ENCODE results near the gene MAP2K5. TPM values are rescaled to one million over a fixed set of nuclear protein-coding genes. Genes with fewer than 3 reads are reported as not detected.

Gene MAP2K5
- total RNA-seq, 1 donor = 7.3 TPM

- Histone ChIP-seq H3K9me3 (ENCODE audit: low read depth, low read length) (no peaks in the 10 kb centered on the region), H3K27me3 (ENCODE audit: insufficient read depth, low read length) (peaks cover 5% of the 10 kb centered on the region), H3K4me1 (ENCODE audit: insufficient read depth, low read length) (peaks cover 12% of the 10 kb centered on the region), H3K4me3 (ENCODE audit: low read length) (no peak overlapping the region)
Measured at GRCh38 chr15:67850994-67851571, 308.6 kb downstream of the MAP2K5 start.

DNA sequence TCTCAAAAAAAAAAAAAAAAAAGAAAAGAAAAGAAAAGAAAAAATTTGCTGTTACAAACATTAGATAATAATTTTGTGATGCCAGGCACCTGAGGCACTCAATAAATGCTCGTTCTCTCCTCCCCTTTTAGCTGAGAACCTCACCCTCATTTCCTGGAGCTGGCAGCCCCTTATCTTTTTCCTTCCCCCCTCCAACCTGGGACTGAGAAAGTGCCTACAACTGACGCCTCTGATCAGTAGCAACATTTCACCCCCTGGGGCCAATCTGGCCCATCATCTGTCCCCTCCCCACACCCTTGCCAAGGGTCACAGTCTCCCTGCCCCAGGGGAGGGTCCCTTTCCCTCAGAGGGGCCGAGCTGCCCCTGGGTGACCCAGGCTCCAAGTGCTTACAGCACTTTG is 309.9 kb downstream of the MAP2K5 start:
- peaks cover 12% of the 10 kb centered on the region for H3K4me1 ChIP-seq (ENCODE audit: insufficient read depth, low read length)
- no peaks in the 10 kb centered on the region for H3K9me3 ChIP-seq (ENCODE audit: low read depth, low read length)
- no peak overlapping the region for H3K4me3 ChIP-seq (ENCODE audit: low read length)
- H3K27me3 ChIP-seq (ENCODE audit: insufficient read depth, low read length) = peaks cover 5% of the 10 kb centered on the region

GRCh38 chr15:67853454-67853853 is 311.0 kb downstream of the MAP2K5 start:
- Histone ChIP-seq H3K27me3 (ENCODE audit: insufficient read depth, low read length) (peaks cover 5% of the 10 kb centered on the region), H3K9me3 (ENCODE audit: low read depth, low read length) (no peaks in the 10 kb centered on the region), H3K4me3 (ENCODE audit: low read length) (no peak overlapping the region), H3K4me1 (ENCODE audit: insufficient read depth, low read length) (peaks cover 12% of the 10 kb centered on the region)

DNA sequence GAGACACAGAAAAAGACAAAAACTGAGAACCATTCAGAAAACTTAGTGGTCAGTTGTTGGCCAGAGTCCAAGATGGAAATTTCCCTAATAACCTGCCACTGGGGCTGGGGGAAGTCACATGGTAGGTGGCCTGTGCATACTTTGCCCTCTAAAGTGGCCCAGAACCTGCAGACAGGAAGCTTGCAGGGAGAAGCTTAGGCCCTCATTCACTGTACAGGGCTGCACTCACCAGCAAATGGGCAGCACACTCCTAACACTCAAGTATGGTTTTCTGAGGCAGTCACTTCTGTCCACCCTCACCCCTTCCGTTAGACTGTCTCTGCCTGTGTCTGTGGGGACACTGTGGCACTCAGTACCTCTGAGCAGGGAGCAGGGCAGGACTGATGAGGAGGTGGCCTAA is 311.9 kb downstream of the MAP2K5 start:
- Histone ChIP-seq H3K27me3 (ENCODE audit: insufficient read depth, low read length) (peaks cover 3% of the 10 kb centered on the region), H3K4me1 (ENCODE audit: insufficient read depth, low read length) (peaks cover 12% of the 10 kb centered on the region), H3K4me3 (ENCODE audit: low read length) (no peak overlapping the region), H3K9me3 (ENCODE audit: low read depth, low read length) (no peaks in the 10 kb centered on the region)

GRCh38 chr15:67855842-67856241 is 313.3 kb downstream of the MAP2K5 start:
- no peak overlapping the region for H3K4me3 ChIP-seq (ENCODE audit: low read length)
- H3K27me3 ChIP-seq (ENCODE audit: insufficient read depth, low read length) = no peaks in the 10 kb centered on the region
- H3K9me3 ChIP-seq (ENCODE audit: low read depth, low read length) = no peaks in the 10 kb centered on the region
- peaks cover 4% of the 10 kb centered on the region for H3K4me1 ChIP-seq (ENCODE audit: insufficient read depth, low read length)

Other genes starting within 250 kb of the MAP2K5 start
- 5.2 TPM for gene C15orf61, start 21.6 kb upstream of the MAP2K5 start, total RNA-seq

Measured in mononuclear cell (primary cell).